ENCODE measurements around the gene TRMT1.

- TF ChIP-seq CTCF (IDR thresholded peaks at IDR 0.05; ENCODE audit: insufficient read depth, low read length) (no peak), POLR2AphosphoS5 (IDR thresholded peaks at IDR 0.05; ENCODE audit: low read depth) (no peak; the same call in 1 of the 2 replicates)
These were observed 11.5 kb upstream of the TRMT1 start for GRCh38 chr19:13127811-13128575.

Data from HL-60 (cell line).